Raji (cell line): ENCODE measurements around the gene UBE2K.

Experiments used
- POLR2A ChIP-seq: IDR thresholded peaks from 2 replicates; pipeline ENCODE4 v1.6.1; 2011; ENCODE audit warnings: low read depth, low read length, control low read depth; ENCODE audit not compliant: insufficient read depth

UBE2K gene

GRCh38 chr4:39770005-39770404, 72.1 kb downstream of the UBE2K start:
- TF ChIP-seq POLR2A: no peak

- no peak for TF ChIP-seq POLR2A
These were observed 72.5 kb downstream of the UBE2K start for GRCh38 chr4:39770471-39770870.

- no peak for TF ChIP-seq POLR2A
These were observed 73.2 kb downstream of the UBE2K start for GRCh38 chr4:39770969-39771724.

- TF ChIP-seq POLR2A: no peak
These were observed 87.1 kb downstream of the UBE2K start for GRCh38 chr4:39785083-39785482.

- no peak for TF ChIP-seq POLR2A
These were observed 88.9 kb downstream of the UBE2K start for GRCh38 chr4:39786838-39787237.

- TF ChIP-seq POLR2A: no peak
These were observed 94.2 kb downstream of the UBE2K start for GRCh38 chr4:39792128-39792527.

GRCh38 chr4:39792529-39792928, 94.6 kb downstream of the UBE2K start:
- TF ChIP-seq POLR2A: no peak

- no peak for TF ChIP-seq POLR2A
These were observed 104.1 kb downstream of the UBE2K start for GRCh38 chr4:39802005-39802404.

GRCh38 chr4:39808231-39808749, 110.4 kb downstream of the UBE2K start:
- TF ChIP-seq POLR2A: no peak

GRCh38 chr4:39812500-39812899, 114.6 kb downstream of the UBE2K start:
- TF ChIP-seq POLR2A: no peak

- no peak for TF ChIP-seq POLR2A
These were observed 116.7 kb downstream of the UBE2K start for GRCh38 chr4:39814403-39815185.

- no peak for TF ChIP-seq POLR2A
These were observed 120.7 kb downstream of the UBE2K start for GRCh38 chr4:39818646-39819045.

GRCh38 chr4:39820186-39820585, 122.2 kb downstream of the UBE2K start:
- no peak for TF ChIP-seq POLR2A

- no peak for TF ChIP-seq POLR2A
These were observed 124.0 kb downstream of the UBE2K start for GRCh38 chr4:39821951-39822350.

- no peak for TF ChIP-seq POLR2A
These were observed 124.7 kb downstream of the UBE2K start for GRCh38 chr4:39822662-39823061.

- TF ChIP-seq POLR2A: no peak
These were observed 125.3 kb downstream of the UBE2K start for GRCh38 chr4:39823191-39823590.
